T-cell (primary cell): ENCODE results near the gene SPPL3. TPM values are rescaled to one million over a fixed set of nuclear protein-coding genes. Genes with fewer than 3 reads are reported as not detected.

ENCODE experiments used
- ATAC-seq, 4 experiments: fragments of 200-7000 bp in 3 of 4; fragments of 150-1000 bp in 1 of 4; cut with Tn5 transposase; replicated peaks in 1 of 4; 1 replicate in 3 of 4; 2 replicates in 1 of 4; pipeline ENCODE4 v1.10.0; 2021; ENCODE audit warnings: moderate library complexity in 3 of 4, mild to moderate bottlenecking in 2 of 4, moderate number of reproducible peaks in 1 of 4
- CTCF ChIA-PET, 2 donors: fragments of 300-600 bp; sonication (Branson Sonifier 250); formaldehyde crosslinking; loops; one replicate each; lab custom pipeline; 2022; ENCODE audit warnings: antibody characterized with exemption in 2 of 2; lab: Charles Lee
- POLR2A ChIA-PET, 2 donors: fragments of 300-600 bp; sonication (Branson Sonifier 250); formaldehyde crosslinking; loops; one replicate each; lab custom pipeline; 2022; ENCODE audit warnings: antibody characterized with exemption in 2 of 2; lab: Charles Lee
- DNase-seq, 35 experiments: peaks; one replicate each; pipeline versions ENCODE4 v3.0.0 to v3.0.0-alpha.2; 2013 to 2023
- H3K27ac ChIP-seq: one replicate; pipeline ENCODE4 v1.5.1; 2013; ENCODE audit warnings: low read length
- H3K27me3 ChIP-seq, 2 experiments: replicated peaks in 1 of 2; 1 replicate in 1 of 2; 2 replicates in 1 of 2; pipeline versions ENCODE4 v1.6.1 to v1.7.0; 2013; ENCODE audit warnings: low read length in 1 of 2, mixed read lengths in 1 of 2; ENCODE audit not compliant: control insufficient read depth in 2 of 2, insufficient read depth in 2 of 2; ENCODE audit errors: extremely low read depth in 1 of 2
- H3K36me3 ChIP-seq, 2 donors: 1 replicate in 1 of 2; 2 replicates in 1 of 2; pipeline versions ENCODE4 v1.6.1 to v1.7.0; 2013; ENCODE audit warnings: low read length in 1 of 2; ENCODE audit not compliant: control insufficient read depth in 2 of 2, insufficient read depth in 1 of 2; ENCODE audit errors: extremely low read depth in 1 of 2
- H3K4me1 ChIP-seq, 2 experiments: 1 replicate in 1 of 2; 2 replicates in 1 of 2; pipeline versions ENCODE4 v1.6.1 to v1.7.0; 2013; ENCODE audit warnings: low read length in 2 of 2, mixed read lengths in 1 of 2; ENCODE audit not compliant: insufficient read depth in 2 of 2, control insufficient read depth in 1 of 2; ENCODE audit errors: extremely low read depth in 1 of 2
- H3K4me3 ChIP-seq, 2 donors: 1 replicate in 1 of 2; 2 replicates in 1 of 2; pipeline versions ENCODE4 v1.5.1 to v1.7.0; 2013; ENCODE audit warnings: mild to moderate bottlenecking in 2 of 2, low read length in 1 of 2, moderate library complexity in 1 of 2; ENCODE audit not compliant: control insufficient read depth in 1 of 2; ENCODE audit errors: extremely low read depth in 1 of 2
- H3K9me3 ChIP-seq: 2 replicates; pipeline ENCODE4 v1.7.0; 2013
- H3K27ac Mint-ChIP-seq, 2 donors: one replicate each; pipeline ENCODE4 v1.8.0; 2020 to 2021; ENCODE audit warnings: mild to moderate bottlenecking in 2 of 2, mixed read lengths in 2 of 2
- H3K27me3 Mint-ChIP-seq, 2 donors: one replicate each; pipeline ENCODE4 v1.8.0; 2021 to 2022; ENCODE audit warnings: mixed read lengths in 2 of 2
- H3K36me3 Mint-ChIP-seq: one replicate; pipeline ENCODE4 v1.8.0; 2021; ENCODE audit warnings: mixed read lengths
- H3K4me1 Mint-ChIP-seq, 3 donors: one replicate each; pipeline ENCODE4 v1.8.0; 2020 to 2022; ENCODE audit warnings: mixed read lengths in 3 of 3, mild to moderate bottlenecking in 1 of 3
- H3K4me3 Mint-ChIP-seq, 3 donors: one replicate each; pipeline ENCODE4 v1.8.0; 2020 to 2022; ENCODE audit warnings: mild to moderate bottlenecking in 3 of 3, mixed read lengths in 3 of 3, moderate library complexity in 3 of 3
- H3K9me3 Mint-ChIP-seq, 3 donors: one replicate each; pipeline ENCODE4 v1.8.0; 2020 to 2022; ENCODE audit warnings: mixed read lengths in 3 of 3
- WGBS: methylation state at CpG from one replicate; pipeline ENCODE4 v1.1.5; 2013; ENCODE audit warnings: missing lambda C conversion rate; ENCODE audit not compliant: insufficient coverage; 5-methylcytosine and 5-hydroxymethylcytosine counted together
- total RNA-seq, 35 experiments: library from RNA in 6 of 35; stranded (reverse) in 6 of 35; fragments of 120-200 nt in 1 of 35; gene quantifications; one replicate each; pipeline versions ENCODE4 v1.2.1 to v1.2.4 and lab custom pipeline; 2013 to 2026

Gene SPPL3
- total RNA-seq, 5 donors from 2014 or later (not counting 1 experiment from before 2014, with no cell fraction given), result 36.5 to 46.6 (median 41.8) TPM

GRCh38 chr12:120830966-120831365 lies 73.2 kb downstream of the SPPL3 start:
- Histone ChIP-seq H3K4me1 (peaks cover 17 to 20% of the 10 kb centered on the region in 2 experiments), H3K27me3 (no peaks in the 10 kb centered on the region), H3K9me3 (no peaks in the 10 kb centered on the region), H3K36me3 (no peaks in the 10 kb centered on the region), H3K4me3 (no peak overlapping the region), H3K27ac (no peak overlapping the region)
- ATAC-seq (no peak), DNase-seq (no peak)
- Mint-ChIP-seq H3K4me3 (no peak overlapping the region), H3K36me3 (no peaks in the 10 kb centered on the region), H3K27me3 (no peaks in the 10 kb centered on the region), H3K27ac (peak overlapping the region in 1 of 2 donors; percentile 23), H3K4me1 (peaks cover 32 to 78% (median 72%) of the 10 kb centered on the region in 3 donors), H3K9me3 (no peaks in the 10 kb centered on the region)
- 90% methylated on average over 4 of the region's 4 CpGs for WGBS
- POLR2A ChIA-PET, result no interaction called here
- CTCF ChIA-PET, result interaction anchor here in 1 of 2 donors (0.5 to 0.6 kb wide), 2 partner anchors 9 to 203 kb away, joined by 3 to 4 read pairs; no protein-coding TSS in a partner anchor

GRCh38 chr12:120830052-120830940 lies 73.9 kb downstream of the SPPL3 start:
- ATAC-seq (no peak), DNase-seq (no peak)
- WGBS, result no CpG with 5 or more reads among the region's 3 CpGs
- ChIA-PET CTCF (interaction anchor here (0.6 kb wide), 2 partner anchors 180 to 204 kb away, joined by 4 to 5 read pairs; no protein-coding TSS in a partner anchor), POLR2A (no interaction called here)
- H3K4me3 ChIP-seq, result no peak overlapping the region
- no peaks in the 10 kb centered on the region for H3K9me3 Mint-ChIP-seq
- H3K36me3 ChIP-seq, result no peaks in the 10 kb centered on the region
- peak overlapping the region in 1 of 2 donors; percentile 23 for H3K27ac Mint-ChIP-seq
- H3K36me3 Mint-ChIP-seq, result no peaks in the 10 kb centered on the region
- peaks cover 32 to 78% (median 71%) of the 10 kb centered on the region in 3 donors for H3K4me1 Mint-ChIP-seq
- no peaks in the 10 kb centered on the region for H3K27me3 ChIP-seq
- no peaks in the 10 kb centered on the region for H3K27me3 Mint-ChIP-seq
- no peak overlapping the region for H3K27ac ChIP-seq
- no peaks in the 10 kb centered on the region for H3K9me3 ChIP-seq
- H3K4me1 ChIP-seq, result peaks cover 15 to 16% of the 10 kb centered on the region in 2 experiments
- H3K4me3 Mint-ChIP-seq, result no peak overlapping the region

DNA sequence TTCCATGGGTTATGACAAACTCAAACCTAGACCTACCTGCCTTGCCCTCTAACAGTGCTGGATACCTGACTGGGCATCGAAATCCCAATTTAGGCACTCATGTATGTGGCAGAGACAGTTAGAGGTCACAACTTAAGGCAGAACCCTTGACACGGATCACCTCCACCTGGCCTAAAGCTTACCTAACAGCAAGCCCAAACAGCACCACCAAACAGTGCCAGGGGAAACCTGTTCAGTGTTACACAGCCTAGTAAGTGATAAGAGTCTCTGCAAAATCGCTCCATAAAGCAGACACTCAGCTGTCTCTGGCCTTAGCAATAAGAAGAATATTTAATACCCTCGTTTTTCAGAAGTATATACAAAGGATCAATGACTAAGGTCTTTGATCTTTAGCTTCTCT lies 77.8 kb downstream of the SPPL3 start:
- ATAC-seq (no peak), DNase-seq (no peak)
- H3K36me3 ChIP-seq, result no peaks in the 10 kb centered on the region
- ChIA-PET POLR2A (no interaction called here), CTCF (no interaction called here)
- H3K4me3 ChIP-seq, result no peak overlapping the region
- Mint-ChIP-seq H3K36me3 (no peaks in the 10 kb centered on the region), H3K9me3 (no peaks in the 10 kb centered on the region), H3K27ac (peak overlapping the region in 1 of 2 donors; percentile 24), H3K4me3 (no peak overlapping the region), H3K4me1 (peaks cover 41 to 78% (median 65%) of the 10 kb centered on the region in 3 donors), H3K27me3 (no peaks in the 10 kb centered on the region)
- 86% methylated on average over 1 of the region's 4 CpGs for WGBS
- H3K4me1 ChIP-seq, result peaks cover 2 to 11% of the 10 kb centered on the region in 2 experiments
- no peaks in the 10 kb centered on the region for H3K9me3 ChIP-seq
- no peak overlapping the region for H3K27ac ChIP-seq
- no peaks in the 10 kb centered on the region for H3K27me3 ChIP-seq

DNA sequence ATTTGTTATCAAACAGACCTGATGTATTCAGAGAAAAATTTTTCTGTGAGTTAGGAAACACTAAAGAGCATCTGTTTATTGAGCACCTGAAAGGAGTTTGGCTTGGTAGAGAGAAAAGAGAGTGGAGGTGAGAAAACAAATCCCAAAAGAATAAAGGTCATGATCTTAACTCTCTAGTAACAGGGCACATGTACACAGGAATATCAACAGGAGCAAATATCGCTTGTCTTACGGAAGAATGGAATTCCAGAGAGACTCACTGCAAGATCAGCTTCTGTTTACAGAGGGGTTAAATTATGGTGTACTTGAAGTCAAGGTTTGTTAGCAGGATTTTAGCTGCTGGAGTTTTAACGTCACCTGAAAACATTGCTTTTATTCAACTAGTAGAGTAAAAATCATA lies 78.8 kb downstream of the SPPL3 start:
- H3K27me3 Mint-ChIP-seq, result no peaks in the 10 kb centered on the region
- WGBS, result no CpG with 5 or more reads among the region's 3 CpGs

DNA sequence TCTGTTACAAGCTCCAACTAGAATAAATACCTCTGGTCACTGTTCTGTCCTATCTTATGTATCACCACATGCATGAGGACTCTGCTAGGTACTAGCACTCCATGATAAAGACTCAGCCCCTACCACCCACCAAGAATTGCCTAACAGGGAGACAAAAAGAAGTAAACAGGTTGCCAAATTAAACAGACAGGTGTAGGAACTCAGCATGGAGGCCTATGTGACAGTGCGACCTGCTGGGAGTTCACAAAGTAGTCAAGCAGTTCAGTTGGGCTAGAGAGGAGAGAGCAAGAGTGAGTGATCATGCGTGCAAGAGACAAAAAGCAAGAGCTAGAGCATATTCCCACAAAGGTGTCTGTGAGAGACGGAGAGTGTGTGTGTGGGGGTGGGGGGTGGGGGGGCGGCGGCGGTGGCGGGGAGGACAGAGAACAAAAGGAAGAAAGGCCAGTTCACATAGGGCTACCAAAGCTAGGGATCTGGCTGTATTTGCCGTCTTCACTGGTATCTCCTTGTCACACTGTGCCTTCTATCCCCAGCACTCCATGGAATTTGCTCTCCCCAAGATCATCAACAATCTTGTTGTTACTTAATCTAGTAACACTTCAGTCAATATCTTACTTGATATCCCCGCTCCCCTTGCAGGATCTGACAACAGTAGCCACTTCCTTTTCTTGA lies 81.2 kb downstream of the SPPL3 start:
- 95% methylated on average over 3 of the region's 9 CpGs for WGBS
- peak overlapping the region; percentile 2 to 64 for H3K27ac Mint-ChIP-seq
- POLR2A ChIA-PET, result no interaction called here

More for the DNA sequence above, 78.8 kb downstream of the SPPL3 start:
- Mint-ChIP-seq H3K27ac (peak overlapping the region in 1 of 2 donors; percentile 25), H3K36me3 (no peaks in the 10 kb centered on the region), H3K4me3 (no peak overlapping the region), H3K4me1 (peaks cover 38 to 74% (median 62%) of the 10 kb centered on the region in 3 donors), H3K9me3 (no peaks in the 10 kb centered on the region)
- ATAC-seq (no peak), DNase-seq (no peak)
- no peak overlapping the region for H3K4me3 ChIP-seq
- H3K27me3 ChIP-seq, result no peaks in the 10 kb centered on the region
- H3K4me1 ChIP-seq, result peaks cover 2 to 6% of the 10 kb centered on the region in 2 experiments
- ChIA-PET CTCF (no interaction called here), POLR2A (no interaction called here)
- no peaks in the 10 kb centered on the region for H3K9me3 ChIP-seq
- H3K27ac ChIP-seq, result no peak overlapping the region
- H3K36me3 ChIP-seq, result no peaks in the 10 kb centered on the region

GRCh38 chr12:120821878-120822277 lies 82.3 kb downstream of the SPPL3 start:
- Histone ChIP-seq H3K27ac (no peak overlapping the region), H3K27me3 (no peaks in the 10 kb centered on the region), H3K4me1 (peaks cover 0 to 5% of the 10 kb centered on the region in 2 experiments), H3K4me3 (no peak overlapping the region), H3K9me3 (no peaks in the 10 kb centered on the region), H3K36me3 (no peaks in the 10 kb centered on the region)
- H3K36me3 Mint-ChIP-seq, result no peaks in the 10 kb centered on the region
- ChIA-PET CTCF (interaction anchor here in 1 of 2 donors (0.6 kb wide), 1 partner anchor 65 kb away, joined by 3 read pairs; no protein-coding TSS in a partner anchor), POLR2A (interaction anchor here in 1 of 2 donors (0.5 kb wide), 1 partner anchor 1156 kb away, joined by 10 read pairs; no protein-coding TSS in a partner anchor)
- H3K27ac Mint-ChIP-seq, result peak overlapping the region in 1 of 2 donors; percentile 22
- DNase-seq (no peak), ATAC-seq (no peak)
- peaks cover 49 to 66% (median 55%) of the 10 kb centered on the region in 3 donors for H3K4me1 Mint-ChIP-seq
- no peaks in the 10 kb centered on the region for H3K9me3 Mint-ChIP-seq
- H3K4me3 Mint-ChIP-seq, result no peak overlapping the region
- H3K27me3 Mint-ChIP-seq, result no peaks in the 10 kb centered on the region
- no CpG with 5 or more reads among the region's 2 CpGs for WGBS

More for the DNA sequence above, 81.2 kb downstream of the SPPL3 start:
- no peak overlapping the region for H3K27ac ChIP-seq
- peaks cover 2 to 5% of the 10 kb centered on the region in 2 experiments for H3K4me1 ChIP-seq
- H3K9me3 Mint-ChIP-seq, result no peaks in the 10 kb centered on the region
- no peaks in the 10 kb centered on the region for H3K27me3 Mint-ChIP-seq
- no peak for ATAC-seq
- H3K27me3 ChIP-seq, result no peaks in the 10 kb centered on the region
- no peaks in the 10 kb centered on the region for H3K36me3 ChIP-seq
- CTCF ChIA-PET, result no interaction called here
- no peak overlapping the region for H3K4me3 ChIP-seq
- H3K4me1 Mint-ChIP-seq, result peaks cover 43 to 63% (median 54%) of the 10 kb centered on the region in 3 donors
- no peak for DNase-seq
- no peak overlapping the region for H3K4me3 Mint-ChIP-seq
- H3K9me3 ChIP-seq, result no peaks in the 10 kb centered on the region
- no peaks in the 10 kb centered on the region for H3K36me3 Mint-ChIP-seq
